ENCODE data around the gene SAC3D1. TPM values are rescaled to one million over a fixed set of nuclear protein-coding genes. Genes with fewer than 3 reads are reported as not detected.
A peak's percentile ranks its signal among the peaks of the same experiment; 100 is the strongest.

SAC3D1 gene
- total and polyA plus RNA-seq, 2 experiments from 2014 or later = 24.6 to 32.7 TPM

DNA sequence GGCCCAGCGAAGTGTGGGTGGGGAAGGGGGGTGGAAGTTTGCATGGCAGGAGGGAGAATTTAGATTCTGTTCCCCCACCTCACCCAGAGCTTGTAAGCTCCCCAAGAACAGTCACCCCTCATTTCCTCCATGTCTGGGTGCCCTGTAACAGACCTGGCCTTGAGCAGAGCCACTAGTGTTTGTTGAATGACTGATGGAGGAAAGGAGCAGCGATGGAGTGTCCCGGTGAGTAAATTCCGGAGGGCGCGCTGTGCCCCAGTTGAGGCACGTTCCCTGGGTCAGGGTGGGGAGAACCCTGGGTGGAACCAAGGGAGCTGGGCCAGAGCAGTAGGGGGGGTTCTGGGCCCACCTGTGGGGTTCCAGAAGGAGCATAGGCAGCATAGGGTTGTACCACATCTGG lies 16.5 kb downstream of the SAC3D1 start:
- H3K4me3 ChIP-seq = no peak overlapping the region
- no peaks in the 10 kb centered on the region for H3K27me3 ChIP-seq
- no peaks in the 10 kb centered on the region for H3K4me1 ChIP-seq (ENCODE audit: low read depth)
- no peaks in the 10 kb centered on the region for H3K9me3 ChIP-seq (ENCODE audit: low read depth)
- H3K36me3 ChIP-seq = no peaks in the 10 kb centered on the region
- no peak for DNase-seq (ENCODE audit: low read depth in 1 of 2, low spot score in 1 of 2)
- H3K27ac ChIP-seq = no peak overlapping the region
- TF ChIP-seq, protein P1, sequence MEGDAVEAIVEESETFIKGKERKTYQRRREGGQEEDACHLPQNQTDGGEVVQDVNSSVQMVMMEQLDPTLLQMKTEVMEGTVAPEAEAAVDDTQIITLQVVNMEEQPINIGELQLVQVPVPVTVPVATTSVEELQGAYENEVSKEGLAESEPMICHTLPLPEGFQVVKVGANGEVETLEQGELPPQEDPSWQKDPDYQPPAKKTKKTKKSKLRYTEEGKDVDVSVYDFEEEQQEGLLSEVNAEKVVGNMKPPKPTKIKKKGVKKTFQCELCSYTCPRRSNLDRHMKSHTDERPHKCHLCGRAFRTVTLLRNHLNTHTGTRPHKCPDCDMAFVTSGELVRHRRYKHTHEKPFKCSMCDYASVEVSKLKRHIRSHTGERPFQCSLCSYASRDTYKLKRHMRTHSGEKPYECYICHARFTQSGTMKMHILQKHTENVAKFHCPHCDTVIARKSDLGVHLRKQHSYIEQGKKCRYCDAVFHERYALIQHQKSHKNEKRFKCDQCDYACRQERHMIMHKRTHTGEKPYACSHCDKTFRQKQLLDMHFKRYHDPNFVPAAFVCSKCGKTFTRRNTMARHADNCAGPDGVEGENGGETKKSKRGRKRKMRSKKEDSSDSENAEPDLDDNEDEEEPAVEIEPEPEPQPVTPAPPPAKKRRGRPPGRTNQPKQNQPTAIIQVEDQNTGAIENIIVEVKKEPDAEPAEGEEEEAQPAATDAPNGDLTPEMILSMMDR (IDR thresholded peaks at IDR 0.05; ENCODE audit: low read depth, low read length) = no peak

DNA sequence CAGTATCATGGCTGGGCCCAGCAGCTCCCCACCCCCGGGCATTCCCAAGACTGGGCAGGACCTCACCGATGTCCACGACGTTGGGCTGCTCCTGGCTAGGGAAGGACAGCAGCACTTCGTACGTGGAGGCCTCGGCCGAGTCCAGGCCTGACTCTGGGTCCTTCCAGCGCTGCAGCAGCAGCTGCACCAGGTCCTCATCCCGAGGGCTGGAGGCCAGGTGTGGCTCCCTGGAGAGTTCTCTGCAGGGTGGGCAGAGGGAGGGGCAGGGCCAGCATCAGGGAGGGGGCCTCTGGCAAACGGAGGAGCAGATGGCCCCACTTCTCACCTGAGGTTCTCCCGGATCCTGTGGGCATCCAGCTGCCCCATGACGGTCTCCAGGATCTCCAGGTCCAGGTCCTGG lies 17.0 kb downstream of the SAC3D1 start:
- Histone ChIP-seq H3K36me3 (no peaks in the 10 kb centered on the region), H3K27ac (no peak overlapping the region), H3K4me1 (ENCODE audit: low read depth) (no peaks in the 10 kb centered on the region), H3K9me3 (ENCODE audit: low read depth) (no peaks in the 10 kb centered on the region), H3K27me3 (no peaks in the 10 kb centered on the region), H3K4me3 (no peak overlapping the region)
- no peak for DNase-seq (ENCODE audit: low read depth in 1 of 2, low spot score in 1 of 2)
- TF ChIP-seq, protein P1 (IDR thresholded peaks at IDR 0.05; ENCODE audit: low read depth, low read length) = no peak

DNA sequence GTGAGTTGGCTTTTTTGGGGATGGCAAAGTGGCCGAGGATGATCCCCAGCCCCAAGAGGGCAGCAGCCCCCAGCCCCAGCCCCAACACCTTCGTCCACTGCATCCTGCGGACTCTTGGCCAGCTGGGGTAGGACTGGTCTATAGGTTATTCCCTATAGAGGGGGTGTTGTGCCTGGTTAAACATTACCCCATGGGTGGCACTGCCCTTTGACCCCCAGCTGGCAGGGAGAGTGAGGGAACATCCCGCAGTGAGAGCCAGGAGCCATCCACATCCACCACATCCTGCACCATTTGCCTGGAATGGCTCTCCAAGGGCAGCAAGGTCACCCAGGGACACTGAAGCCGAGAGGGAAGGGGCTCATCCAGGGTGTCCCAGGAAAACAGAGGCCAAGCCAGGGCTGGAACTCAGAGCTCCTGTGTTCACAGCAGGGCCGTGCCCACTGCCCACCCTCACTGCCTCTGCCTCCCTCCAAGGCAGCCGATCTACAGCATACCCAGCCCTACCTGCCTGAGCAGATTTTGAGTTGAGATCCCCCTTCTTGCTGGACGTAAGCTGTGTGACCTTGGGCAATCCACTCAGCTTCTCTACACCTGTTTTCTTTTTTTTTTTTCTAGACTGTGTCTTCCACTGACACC lies 17.5 kb downstream of the SAC3D1 start, which contains the start of gene NAALADL1:
Gene NAALADL1, minus strand, starts transcription at position 135 of the 636 bp plus-strand sequence. Its CDS starts 32 bp downstream, at position 103.
- TF ChIP-seq, protein P1 (IDR thresholded peaks at IDR 0.05; ENCODE audit: low read depth, low read length) = no peak
- Histone ChIP-seq H3K27ac (no peak within 1 kb of the TSS), H3K9me3 (ENCODE audit: low read depth) (no peaks in the 10 kb centered on the region), H3K4me3 (no peak within 1 kb of the TSS), H3K4me1 (ENCODE audit: low read depth) (no peaks in the 10 kb centered on the region), H3K27me3 (no peaks in the 10 kb centered on the region), H3K36me3 (no peaks in the 10 kb centered on the region)
- DNase-seq (ENCODE audit: low read depth in 1 of 2, low spot score in 1 of 2) = no peak

DNA sequence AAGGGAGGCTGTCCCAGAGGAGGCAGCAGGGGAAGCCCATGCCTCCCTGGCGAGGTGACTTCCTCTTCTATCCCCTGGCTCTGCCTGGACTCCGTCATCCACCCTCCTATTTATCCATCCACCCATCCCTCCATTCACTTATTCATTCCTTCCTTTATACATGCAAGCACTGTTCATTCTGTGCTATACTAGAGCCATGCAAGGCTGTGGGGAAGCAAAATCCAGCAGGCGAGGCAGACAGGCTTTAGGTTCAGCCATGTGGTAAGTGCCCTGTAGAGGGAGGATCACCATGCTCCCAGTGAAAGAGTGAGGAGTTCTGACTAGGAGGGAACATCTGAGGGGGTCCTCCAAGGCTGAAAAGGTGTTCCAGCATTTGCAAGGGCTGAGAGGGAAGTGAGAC lies 18.5 kb downstream of the SAC3D1 start:
- no peaks in the 10 kb centered on the region for H3K9me3 ChIP-seq (ENCODE audit: low read depth)
- H3K4me1 ChIP-seq (ENCODE audit: low read depth) = no peaks in the 10 kb centered on the region
- DNase-seq (ENCODE audit: low read depth in 1 of 2, low spot score in 1 of 2) = no peak
- no peaks in the 10 kb centered on the region for H3K27me3 ChIP-seq
- H3K27ac ChIP-seq = no peak overlapping the region
- H3K36me3 ChIP-seq = no peaks in the 10 kb centered on the region
- no peak overlapping the region for H3K4me3 ChIP-seq
- TF ChIP-seq, protein P1 (IDR thresholded peaks at IDR 0.05; ENCODE audit: low read depth, low read length) = no peak

DNA sequence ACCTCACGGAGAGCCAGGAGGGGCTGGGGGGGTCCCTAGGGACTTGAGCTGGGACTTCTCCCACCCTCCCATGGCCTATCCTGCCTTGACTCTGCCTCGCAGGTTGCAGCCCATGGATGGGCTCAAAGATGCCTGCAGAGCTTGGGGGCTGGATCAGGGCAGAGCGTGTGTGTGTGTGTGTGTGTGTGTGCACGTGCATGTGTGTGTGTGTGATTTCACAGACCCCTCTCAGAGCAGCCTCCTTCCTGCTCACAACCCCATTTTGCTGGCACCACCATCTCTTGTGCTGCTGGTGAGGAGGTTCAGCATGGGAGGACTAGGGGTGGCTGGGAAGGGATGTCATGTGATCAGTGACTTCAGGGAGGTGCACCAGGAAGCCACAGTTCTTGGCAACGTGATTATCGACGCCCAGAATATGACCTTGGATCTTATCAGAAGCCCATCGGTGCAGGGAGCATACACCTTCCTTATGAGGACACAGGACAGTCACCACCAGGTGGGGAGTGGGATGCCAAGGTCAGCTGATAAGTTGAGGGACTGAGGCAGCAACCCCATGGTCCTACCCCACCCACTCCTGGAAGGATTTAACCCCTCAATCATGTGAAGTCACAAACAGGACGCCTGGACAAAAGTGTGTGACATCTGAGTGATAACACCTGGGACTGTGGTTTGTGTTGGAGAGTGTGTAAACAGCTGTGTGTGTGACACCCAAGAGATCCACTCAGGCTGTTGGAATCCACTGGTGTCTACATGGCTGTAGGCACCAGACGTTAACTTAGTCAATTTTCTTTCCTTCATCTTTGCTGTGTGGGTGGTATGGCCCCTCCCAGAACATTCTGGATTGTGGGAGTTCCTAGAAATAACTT lies 19.2 kb downstream of the SAC3D1 start:
- Histone ChIP-seq H3K27ac (no peak overlapping the region), H3K27me3 (no peaks in the 10 kb centered on the region), H3K36me3 (no peaks in the 10 kb centered on the region), H3K4me3 (no peak overlapping the region), H3K4me1 (ENCODE audit: low read depth) (no peaks in the 10 kb centered on the region), H3K9me3 (ENCODE audit: low read depth) (no peaks in the 10 kb centered on the region)
- TF ChIP-seq, protein P1 (IDR thresholded peaks at IDR 0.05; ENCODE audit: low read depth, low read length) = no peak
- DNase-seq (ENCODE audit: low read depth in 1 of 2, low spot score in 1 of 2) = peak in 1 of 2 donors; percentile 9

Measured in cardiac muscle cell (in vitro differentiated cells and primary cell).